Measurements from ENCODE around the gene MPRIP.

MPRIP gene

DNA sequence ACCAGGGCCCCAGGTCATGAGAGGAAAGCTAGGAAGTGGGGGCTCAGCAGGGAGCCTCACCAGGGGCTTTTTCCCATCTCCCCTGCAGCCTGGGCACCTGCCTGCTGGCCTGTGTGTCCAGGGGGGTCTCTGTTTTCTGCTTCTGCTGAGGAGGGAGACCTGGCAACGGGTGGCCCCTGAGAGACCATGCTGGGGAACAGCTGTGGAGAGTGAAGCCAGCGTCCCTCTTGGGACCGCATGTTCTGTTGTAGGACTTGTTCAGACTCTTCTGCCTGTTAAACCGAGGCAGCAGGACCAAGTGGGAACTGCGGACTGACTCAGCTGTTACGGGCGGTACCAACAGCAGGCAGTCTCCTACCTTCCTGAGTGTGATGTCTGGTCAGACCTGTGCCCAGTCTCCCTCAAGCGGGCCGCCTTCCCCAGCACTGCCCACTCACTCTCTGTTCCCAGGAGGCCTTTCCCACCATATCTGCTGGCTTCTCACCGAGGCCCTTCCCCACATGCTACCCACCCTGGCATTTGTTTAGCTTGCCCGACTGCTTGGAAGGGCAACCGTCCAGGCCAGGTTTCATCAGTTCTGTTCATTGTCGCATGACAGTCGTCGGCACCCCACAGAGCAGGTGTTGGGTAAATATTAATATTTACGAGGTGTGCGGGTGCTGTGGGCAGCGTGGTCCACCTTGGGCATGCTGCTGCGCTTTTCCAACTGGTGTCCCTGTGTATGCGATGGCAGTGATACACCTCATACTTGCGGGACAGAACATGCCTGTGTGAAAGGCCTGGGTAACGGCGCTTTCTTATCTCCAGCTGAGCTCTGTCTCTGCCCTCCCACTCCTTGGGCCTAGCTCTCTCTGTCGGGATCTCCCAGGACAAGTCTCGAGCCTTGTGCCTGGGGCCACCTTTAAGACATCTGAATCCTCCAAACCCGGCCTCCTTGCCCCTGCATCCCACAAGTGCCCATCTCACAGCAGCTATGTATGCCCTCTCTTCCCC, 69.4 kb downstream of the MPRIP start:
- DNase-seq = no peak

- no peak for DNase-seq
Measured at GRCh38 chr17:17112628-17113200, 70.5 kb downstream of the MPRIP start.

GRCh38 chr17:17114592-17115225, 72.5 kb downstream of the MPRIP start:
- no peak for DNase-seq

GRCh38 chr17:17115620-17116019, 73.4 kb downstream of the MPRIP start:
- no peak for DNase-seq

GRCh38 chr17:17116406-17116805, 74.1 kb downstream of the MPRIP start:
- DNase-seq = no peak

DNA sequence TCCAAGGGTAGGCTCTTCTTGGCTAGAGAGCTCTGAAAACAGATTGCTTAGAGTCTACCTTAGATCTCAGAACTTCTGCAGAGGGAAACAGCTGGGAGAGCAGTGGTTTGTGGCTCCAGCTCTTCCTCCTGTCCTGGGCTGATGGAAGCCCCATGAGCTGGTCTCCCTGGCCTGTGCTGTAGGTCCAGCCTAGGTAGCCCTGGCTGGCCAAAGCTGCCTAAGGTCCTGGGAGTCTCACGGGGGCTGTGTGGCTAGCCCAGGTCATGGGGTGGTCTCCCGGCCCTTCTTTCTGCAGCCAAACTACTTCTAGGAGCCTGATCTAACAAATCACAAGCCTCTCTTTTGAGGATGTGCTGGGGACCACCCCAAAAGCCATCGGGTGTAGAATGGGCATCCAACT, 75.7 kb downstream of the MPRIP start:
- DNase-seq = no peak

DNA sequence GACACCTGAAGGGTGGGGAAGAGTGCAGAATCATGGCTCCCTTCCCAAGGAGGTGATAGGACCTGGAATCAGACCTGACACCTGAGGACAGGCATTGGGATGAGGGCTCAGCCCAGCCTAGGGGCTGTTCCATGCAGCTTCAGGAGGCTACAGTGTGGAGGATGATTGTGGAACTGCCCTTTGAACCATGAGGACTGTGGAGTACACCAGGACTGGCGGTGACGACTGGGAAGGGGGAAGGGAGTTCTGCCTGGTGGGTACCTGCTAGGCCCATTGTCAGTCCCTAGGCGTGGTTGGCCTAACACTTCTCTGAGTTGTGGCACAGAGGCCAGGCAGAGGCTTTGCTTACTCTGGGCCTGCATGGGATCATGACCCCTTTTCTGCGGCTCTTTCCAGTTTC, 76.1 kb downstream of the MPRIP start:
- DNase-seq = no peak

GRCh38 chr17:17119106-17119505, 76.8 kb downstream of the MPRIP start:
- DNase-seq = no peak

DNA sequence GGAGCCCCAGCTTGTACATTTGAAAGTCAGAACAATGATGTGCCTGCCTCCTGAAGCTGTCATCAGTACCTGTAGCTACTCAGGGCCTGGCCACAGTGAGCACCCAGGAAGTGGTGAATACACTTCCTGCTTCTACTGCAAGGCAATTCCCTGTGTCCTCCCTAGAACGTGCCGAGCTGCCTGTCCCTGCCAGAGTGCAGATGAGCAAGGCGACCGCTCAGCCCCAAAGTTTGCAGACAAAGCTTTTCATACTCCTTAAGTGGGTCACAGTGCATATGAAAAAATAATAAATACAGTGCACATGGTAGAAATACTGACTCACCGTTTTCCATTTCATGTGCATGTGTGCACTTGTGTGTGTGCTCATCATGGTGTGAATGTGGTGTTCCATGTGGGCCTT, 77.3 kb downstream of the MPRIP start:
- no peak for DNase-seq

DNA sequence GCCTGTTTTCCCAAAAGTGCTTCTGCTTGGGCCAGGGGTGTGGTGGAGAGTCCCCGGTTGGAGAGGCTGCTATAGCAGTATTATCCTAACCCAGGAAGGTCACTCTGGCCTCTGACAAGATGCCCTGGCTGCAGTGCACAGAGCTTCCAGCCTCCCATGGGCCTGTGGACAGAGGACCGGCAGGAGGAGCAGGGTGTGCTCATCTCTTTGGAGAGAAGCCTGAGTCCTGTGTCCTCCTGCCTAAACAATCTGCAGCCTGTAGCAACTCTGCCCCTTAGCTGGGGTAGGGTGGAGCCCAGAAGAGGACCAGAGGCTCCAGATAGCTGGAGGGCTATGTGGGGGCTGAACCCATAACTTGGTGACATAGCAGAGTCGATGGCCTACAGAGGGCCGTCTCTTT, 78.0 kb downstream of the MPRIP start:
- DNase-seq = no peak

DNA sequence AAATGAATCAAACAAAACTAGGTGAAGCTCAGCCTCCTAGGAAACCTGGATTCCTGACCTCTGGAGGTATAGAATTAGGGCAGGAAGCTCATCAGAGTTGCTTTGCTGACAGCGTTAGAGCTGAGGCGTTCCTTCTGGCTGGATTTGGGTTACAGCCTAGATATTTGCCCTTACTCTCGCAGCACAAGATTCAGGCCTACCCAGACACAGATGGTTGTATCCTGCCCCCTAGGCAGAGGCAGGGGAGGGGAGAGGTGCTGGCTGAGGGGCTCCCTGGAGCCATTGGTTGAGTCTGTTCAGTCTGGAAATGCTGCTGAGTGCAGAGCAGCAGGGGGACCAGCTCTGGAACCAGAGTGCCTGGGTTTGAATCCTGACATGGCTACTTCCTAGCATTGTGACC, 78.4 kb downstream of the MPRIP start:
- DNase-seq = no peak

DNA sequence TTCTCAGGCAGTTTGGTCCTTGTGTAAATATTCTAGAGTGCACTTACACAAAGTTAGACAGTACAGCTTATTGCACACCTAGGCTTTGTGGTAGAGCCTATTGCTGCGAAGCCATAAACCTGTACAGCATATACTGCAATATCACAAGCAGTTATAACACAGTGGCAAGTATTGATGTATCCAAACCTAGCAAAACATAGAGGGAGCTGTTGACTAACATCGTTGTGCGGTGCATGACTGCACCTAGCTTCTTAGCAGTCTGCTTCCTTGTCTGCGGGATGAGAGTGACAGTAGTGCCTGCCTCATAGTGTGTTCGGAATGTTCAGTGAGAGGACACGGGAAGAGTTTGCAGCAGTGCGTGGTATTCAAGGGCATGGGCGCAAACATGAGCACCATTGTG, 78.9 kb downstream of the MPRIP start:
- no peak for DNase-seq

- no peak for DNase-seq
Measured at GRCh38 chr17:17122781-17123483, 80.7 kb downstream of the MPRIP start.

- DNase-seq = no peak
Measured at GRCh38 chr17:17124341-17124740, 82.1 kb downstream of the MPRIP start.

- DNase-seq = no peak
Measured at GRCh38 chr17:17125136-17126084, 83.2 kb downstream of the MPRIP start.

GRCh38 chr17:17126131-17127110, 84.2 kb downstream of the MPRIP start:
- DNase-seq = no peak

- no peak for DNase-seq
Measured at GRCh38 chr17:17127156-17127555, 84.9 kb downstream of the MPRIP start.

DNA sequence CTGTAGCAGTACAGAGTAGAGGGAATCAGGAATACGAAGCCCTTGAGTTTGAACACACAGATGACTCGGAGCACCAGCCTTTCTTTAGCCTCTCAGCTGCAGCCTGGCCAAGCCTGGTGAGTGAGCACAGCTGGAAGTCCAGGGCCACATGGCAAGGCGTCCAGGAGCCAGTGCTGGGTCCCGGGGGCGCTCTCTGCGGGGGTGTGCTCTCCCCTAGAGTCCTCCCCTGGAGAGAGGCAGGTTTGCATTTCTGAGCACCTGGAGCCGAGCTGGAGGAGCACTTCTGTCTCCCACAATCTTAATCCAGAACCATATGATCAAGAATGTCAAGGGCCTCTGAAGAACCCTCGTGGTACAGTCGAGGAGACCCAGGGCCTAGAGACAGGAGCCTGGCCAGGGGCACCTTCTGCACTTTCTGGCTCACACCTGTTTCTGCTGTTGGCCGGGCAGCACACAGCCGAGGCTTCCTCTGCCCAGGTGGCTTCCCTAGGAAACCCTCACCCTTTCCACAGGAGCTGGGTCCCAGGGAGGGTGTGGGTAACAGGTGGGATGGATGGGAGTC, 85.6 kb downstream of the MPRIP start:
- DNase-seq = no peak

GRCh38 chr17:17128476-17129075, 86.3 kb downstream of the MPRIP start:
- DNase-seq = no peak

DNA sequence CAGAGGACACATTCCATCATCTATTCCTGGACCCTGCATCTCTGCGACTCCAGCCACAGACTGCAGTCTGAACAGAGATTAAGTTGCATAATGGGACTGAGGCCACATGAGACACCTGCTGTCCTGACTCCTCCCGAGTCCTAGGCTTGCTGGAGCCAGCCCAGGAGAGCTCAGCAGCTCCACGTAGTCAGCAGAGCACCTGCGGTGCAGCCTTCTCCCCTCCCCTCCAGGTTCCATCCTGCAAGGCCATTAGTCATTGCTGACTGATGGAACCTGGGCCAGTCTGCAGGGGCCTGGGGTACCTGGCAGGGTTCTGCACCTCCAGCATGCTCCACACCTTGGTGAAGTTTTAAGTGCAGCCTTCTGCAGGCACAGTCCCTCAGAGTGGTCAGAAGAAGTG, 87.2 kb downstream of the MPRIP start:
- no peak for DNase-seq
